ENCODE data around the gene WWOX. TPM values are rescaled to one million over a fixed set of nuclear protein-coding genes. Genes with fewer than 3 reads are reported as not detected.
A peak's percentile ranks its signal among the peaks of the same experiment; 100 is the strongest.

The WWOX gene
- total and polyA plus RNA-seq, 4 experiments from 2014 or later = 10.4 to 23.1 (median 17.5) TPM

GRCh38 chr16:79181419-79181818 lies 1082.0 kb downstream of the WWOX start:
- ChIA-PET POLR2A (ENCODE audit: partially characterized antibody) (no interaction called here), CTCF (ENCODE audit: partially characterized antibody) (no interaction called here)
- Mint-ChIP-seq H3K36me3 (peaks cover 4 to 12% of the 10 kb centered on the region in 2 donors), H3K4me3 (no peak overlapping the region), H3K27ac (no peak overlapping the region), H3K9me3 (peaks cover 0 to 22% (median 10%) of the 10 kb centered on the region in 8 donors), H3K27me3 (peaks cover 2 to 4% of the 10 kb centered on the region in 2 donors), H3K4me1 (peaks cover 0 to 1% (median 0%) of the 10 kb centered on the region in 4 donors)
- Histone ChIP-seq H3K4me1 (ENCODE audit: insufficient read depth, low read length) (no peaks in the 10 kb centered on the region), H3K27me3 (ENCODE audit: insufficient read depth, low read length) (no peaks in the 10 kb centered on the region), H3K36me3 (ENCODE audit: insufficient read depth, low read length) (no peaks in the 10 kb centered on the region), H3K4me3 (ENCODE audit: low read length in 2 of 2) (no peak overlapping the region), H3K27ac (ENCODE audit: low read depth, low read length) (no peak overlapping the region), H3K9me3 (ENCODE audit: control insufficient read depth in 1 of 2, low read length in 2 of 2) (no peaks in the 10 kb centered on the region)
- intact Hi-C loops (cut with micrococcal nuclease) = no loop called here
- no peak for DNase-seq

- Mint-ChIP-seq H3K27ac (no peak overlapping the region), H3K4me1 (peaks cover 0 to 1% (median 0%) of the 10 kb centered on the region in 4 donors), H3K9me3 (peaks cover 0 to 20% (median 5%) of the 10 kb centered on the region in 8 donors), H3K36me3 (peaks cover 4 to 7% of the 10 kb centered on the region in 2 donors), H3K27me3 (peaks cover 2 to 4% of the 10 kb centered on the region in 2 donors), H3K4me3 (no peak overlapping the region)
- H3K36me3 ChIP-seq (ENCODE audit: insufficient read depth, low read length) = no peaks in the 10 kb centered on the region
- ChIA-PET POLR2A (ENCODE audit: partially characterized antibody) (no interaction called here), CTCF (ENCODE audit: partially characterized antibody) (no interaction called here)
- H3K27ac ChIP-seq (ENCODE audit: low read depth, low read length) = no peak overlapping the region
- H3K4me3 ChIP-seq (ENCODE audit: low read length in 2 of 2) = no peak overlapping the region
- H3K4me1 ChIP-seq (ENCODE audit: insufficient read depth, low read length) = no peaks in the 10 kb centered on the region
- H3K9me3 ChIP-seq (ENCODE audit: control insufficient read depth in 1 of 2, low read length in 2 of 2) = no peaks in the 10 kb centered on the region
- intact Hi-C loops (cut with micrococcal nuclease) = no loop called here
- no peaks in the 10 kb centered on the region for H3K27me3 ChIP-seq (ENCODE audit: insufficient read depth, low read length)
- DNase-seq = no peak
Observed at GRCh38 chr16:79182616-79183015, 1083.2 kb downstream of the WWOX start.

- no peak overlapping the region for H3K4me3 ChIP-seq (ENCODE audit: low read length in 2 of 2)
- no peak overlapping the region for H3K27ac ChIP-seq (ENCODE audit: low read depth, low read length)
- Mint-ChIP-seq H3K4me1 (peaks cover 0 to 1% (median 0%) of the 10 kb centered on the region in 4 donors), H3K36me3 (peaks cover 4 to 8% of the 10 kb centered on the region in 2 donors), H3K4me3 (no peak overlapping the region), H3K27ac (no peak overlapping the region), H3K27me3 (peaks cover 2 to 4% of the 10 kb centered on the region in 2 donors), H3K9me3 (peaks cover 0 to 22% (median 5%) of the 10 kb centered on the region in 8 donors)
- DNase-seq = no peak
- H3K36me3 ChIP-seq (ENCODE audit: insufficient read depth, low read length) = no peaks in the 10 kb centered on the region
- H3K4me1 ChIP-seq (ENCODE audit: insufficient read depth, low read length) = no peaks in the 10 kb centered on the region
- H3K27me3 ChIP-seq (ENCODE audit: insufficient read depth, low read length) = no peaks in the 10 kb centered on the region
- intact Hi-C loops (cut with micrococcal nuclease) = no loop called here
- H3K9me3 ChIP-seq (ENCODE audit: control insufficient read depth in 1 of 2, low read length in 2 of 2) = no peaks in the 10 kb centered on the region
- ChIA-PET POLR2A (ENCODE audit: partially characterized antibody) (no interaction called here), CTCF (ENCODE audit: partially characterized antibody) (no interaction called here)
Observed at GRCh38 chr16:79183571-79183970, 1084.1 kb downstream of the WWOX start.

GRCh38 chr16:79184464-79185030 lies 1085.1 kb downstream of the WWOX start:
- ChIA-PET POLR2A (ENCODE audit: partially characterized antibody) (no interaction called here), CTCF (ENCODE audit: partially characterized antibody) (no interaction called here)
- Histone ChIP-seq H3K36me3 (ENCODE audit: insufficient read depth, low read length) (no peaks in the 10 kb centered on the region), H3K27me3 (ENCODE audit: insufficient read depth, low read length) (no peaks in the 10 kb centered on the region), H3K9me3 (ENCODE audit: control insufficient read depth in 1 of 2, low read length in 2 of 2) (no peaks in the 10 kb centered on the region), H3K4me3 (ENCODE audit: low read length in 2 of 2) (no peak overlapping the region), H3K4me1 (ENCODE audit: insufficient read depth, low read length) (no peaks in the 10 kb centered on the region), H3K27ac (ENCODE audit: low read depth, low read length) (no peak overlapping the region)
- Mint-ChIP-seq H3K4me1 (peaks cover 0 to 1% (median 0%) of the 10 kb centered on the region in 4 donors), H3K27me3 (peaks cover 2 to 4% of the 10 kb centered on the region in 2 donors), H3K9me3 (peaks cover 0 to 21% (median 6%) of the 10 kb centered on the region in 8 donors), H3K36me3 (peaks cover 4 to 10% of the 10 kb centered on the region in 2 donors), H3K27ac (peak overlapping the region in 1 of 7 donors; percentile 29), H3K4me3 (no peak overlapping the region)
- intact Hi-C loops (cut with micrococcal nuclease) = no loop called here
- no peak for DNase-seq

GRCh38 chr16:79185711-79186110 lies 1086.3 kb downstream of the WWOX start:
- Histone ChIP-seq H3K27me3 (ENCODE audit: insufficient read depth, low read length) (no peaks in the 10 kb centered on the region), H3K9me3 (ENCODE audit: control insufficient read depth in 1 of 2, low read length in 2 of 2) (no peaks in the 10 kb centered on the region), H3K27ac (ENCODE audit: low read depth, low read length) (no peak overlapping the region), H3K4me1 (ENCODE audit: insufficient read depth, low read length) (no peaks in the 10 kb centered on the region), H3K36me3 (ENCODE audit: insufficient read depth, low read length) (no peaks in the 10 kb centered on the region), H3K4me3 (ENCODE audit: low read length in 2 of 2) (no peak overlapping the region)
- no peaks in the 10 kb centered on the region for H3K27me3 Mint-ChIP-seq
- ChIA-PET CTCF (ENCODE audit: partially characterized antibody) (no interaction called here), POLR2A (ENCODE audit: partially characterized antibody) (no interaction called here)
- no peak overlapping the region for H3K27ac Mint-ChIP-seq
- DNase-seq = no peak
- no peak overlapping the region for H3K4me3 Mint-ChIP-seq
- H3K36me3 Mint-ChIP-seq = peaks cover 0 to 3% of the 10 kb centered on the region in 2 donors
- H3K4me1 Mint-ChIP-seq = peaks cover 0 to 1% (median 0%) of the 10 kb centered on the region in 4 donors
- intact Hi-C loops (cut with micrococcal nuclease) = no loop called here
- peaks cover 0 to 15% (median 4%) of the 10 kb centered on the region in 8 donors for H3K9me3 Mint-ChIP-seq

GRCh38 chr16:79186196-79186595 lies 1086.7 kb downstream of the WWOX start:
- no peak overlapping the region for H3K4me3 Mint-ChIP-seq
- no peak overlapping the region for H3K27ac ChIP-seq (ENCODE audit: low read depth, low read length)
- intact Hi-C loops (cut with micrococcal nuclease) = no loop called here
- H3K27me3 ChIP-seq (ENCODE audit: insufficient read depth, low read length) = no peaks in the 10 kb centered on the region
- POLR2A ChIA-PET (ENCODE audit: partially characterized antibody) = no interaction called here
- H3K27me3 Mint-ChIP-seq = no peaks in the 10 kb centered on the region
- peaks cover 0 to 15% (median 4%) of the 10 kb centered on the region in 8 donors for H3K9me3 Mint-ChIP-seq
- no peak overlapping the region for H3K27ac Mint-ChIP-seq
- H3K9me3 ChIP-seq (ENCODE audit: control insufficient read depth in 1 of 2, low read length in 2 of 2) = no peaks in the 10 kb centered on the region
- CTCF ChIA-PET (ENCODE audit: partially characterized antibody) = no interaction called here
- no peaks in the 10 kb centered on the region for H3K4me1 ChIP-seq (ENCODE audit: insufficient read depth, low read length)
- H3K36me3 Mint-ChIP-seq = peaks cover 0 to 3% of the 10 kb centered on the region in 2 donors
- peaks cover 0 to 1% (median 0%) of the 10 kb centered on the region in 4 donors for H3K4me1 Mint-ChIP-seq
- no peak for DNase-seq
- H3K36me3 ChIP-seq (ENCODE audit: insufficient read depth, low read length) = no peaks in the 10 kb centered on the region
- no peak overlapping the region for H3K4me3 ChIP-seq (ENCODE audit: low read length in 2 of 2)

- H3K4me3 ChIP-seq (ENCODE audit: low read length in 2 of 2) = no peak overlapping the region
- Mint-ChIP-seq H3K9me3 (peaks cover 0 to 10% (median 3%) of the 10 kb centered on the region in 8 donors), H3K4me3 (no peak overlapping the region), H3K36me3 (peaks cover 0 to 3% of the 10 kb centered on the region in 2 donors), H3K27ac (no peak overlapping the region), H3K27me3 (no peaks in the 10 kb centered on the region), H3K4me1 (peaks cover 0 to 1% (median under 1%) of the 10 kb centered on the region in 4 donors)
- intact Hi-C loops (cut with micrococcal nuclease) = no loop called here
- ChIA-PET POLR2A (ENCODE audit: partially characterized antibody) (no interaction called here), CTCF (ENCODE audit: partially characterized antibody) (no interaction called here)
- H3K4me1 ChIP-seq (ENCODE audit: insufficient read depth, low read length) = no peaks in the 10 kb centered on the region
- H3K27me3 ChIP-seq (ENCODE audit: insufficient read depth, low read length) = no peaks in the 10 kb centered on the region
- H3K27ac ChIP-seq (ENCODE audit: low read depth, low read length) = no peak overlapping the region
- no peak for DNase-seq
- no peaks in the 10 kb centered on the region for H3K36me3 ChIP-seq (ENCODE audit: insufficient read depth, low read length)
- H3K9me3 ChIP-seq (ENCODE audit: control insufficient read depth in 1 of 2, low read length in 2 of 2) = no peaks in the 10 kb centered on the region
Observed at GRCh38 chr16:79188115-79188738, 1088.8 kb downstream of the WWOX start.
